HG02943 (cell line): ENCODE data around the gene REC114.
"Not testable (repeated sequence)": the region's sequence is repeated elsewhere in the genome, so short reads cannot be mapped to it uniquely, and the experiment has no call there.

ENCODE experiments used
- ATAC-seq: cut with Tn5 transposase; IDR thresholded peaks from one replicate; pipeline ENCODE4 v1.9.1; 2021; ENCODE audit warnings: mild to moderate bottlenecking, low read depth, moderate library complexity; ENCODE audit not compliant: unreplicated experiment

The REC114 gene

GRCh38 chr15:73442968-73443367 lies at the start of gene REC114:
Gene REC114 (plus strand): TSS chr15:73443164. CDS start chr15:73443186, 22 bp downstream.
- ATAC-seq = no peak

- ATAC-seq = no peak
Observed at GRCh38 chr15:73393336-73393735, 49.6 kb upstream of the REC114 start.

- ATAC-seq = no peak
Observed at GRCh38 chr15:73394782-73395181, 48.2 kb upstream of the REC114 start.

- ATAC-seq = no peak
Observed at GRCh38 chr15:73395671-73396070, 47.3 kb upstream of the REC114 start.

- ATAC-seq = no peak
Observed at GRCh38 chr15:73397461-73397860, 45.5 kb upstream of the REC114 start.

GRCh38 chr15:73398861-73399260 lies 44.1 kb upstream of the REC114 start:
- ATAC-seq = no peak

GRCh38 chr15:73400222-73400621 lies 42.7 kb upstream of the REC114 start:
- ATAC-seq = not testable (repeated sequence)

- ATAC-seq = no peak
Observed at GRCh38 chr15:73403171-73403570, 39.8 kb upstream of the REC114 start.

GRCh38 chr15:73414876-73415275 lies 28.1 kb upstream of the REC114 start:
- ATAC-seq = no peak

- ATAC-seq = no peak
Observed at GRCh38 chr15:73424506-73424905, 18.5 kb upstream of the REC114 start.

- ATAC-seq = no peak
Observed at GRCh38 chr15:73425510-73425909, 17.5 kb upstream of the REC114 start.

GRCh38 chr15:73426323-73426994 lies 16.5 kb upstream of the REC114 start:
- ATAC-seq = no peak

GRCh38 chr15:73431329-73431728 lies 11.6 kb upstream of the REC114 start:
- not testable (repeated sequence) for ATAC-seq

GRCh38 chr15:73433873-73434272 lies 9.1 kb upstream of the REC114 start:
- ATAC-seq = no peak

GRCh38 chr15:73436613-73437012 lies 6.4 kb upstream of the REC114 start:
- no peak for ATAC-seq

GRCh38 chr15:73437543-73438109 lies 5.3 kb upstream of the REC114 start:
- ATAC-seq = no peak

GRCh38 chr15:73438651-73439050 lies 4.3 kb upstream of the REC114 start:
- no peak for ATAC-seq

GRCh38 chr15:73440571-73440970 lies 2.4 kb upstream of the REC114 start:
- ATAC-seq = no peak

GRCh38 chr15:73442421-73442820 lies 543 bp upstream of the REC114 start:
- ATAC-seq = no peak

- not testable (repeated sequence) for ATAC-seq
Observed at GRCh38 chr15:73447471-73447870, 4.5 kb downstream of the REC114 start.

GRCh38 chr15:73448158-73448758 lies 5.3 kb downstream of the REC114 start:
- ATAC-seq = not testable (repeated sequence)

GRCh38 chr15:73449980-73450379 lies 7.0 kb downstream of the REC114 start:
- not testable (repeated sequence) for ATAC-seq
